NCI-H446 (cell line): Measurements from ENCODE around the gene ZC3H12D.
"Not testable (repeated sequence)": the region's sequence is repeated elsewhere in the genome, so short reads cannot be mapped to it uniquely, and the experiment has no call there.

Experiments used
- DNase-seq, 2 experiments: peaks; one replicate each; lab custom pipeline; 2025; lab: John Stamatoyannopoulos, UW

The ZC3H12D gene

DNA sequence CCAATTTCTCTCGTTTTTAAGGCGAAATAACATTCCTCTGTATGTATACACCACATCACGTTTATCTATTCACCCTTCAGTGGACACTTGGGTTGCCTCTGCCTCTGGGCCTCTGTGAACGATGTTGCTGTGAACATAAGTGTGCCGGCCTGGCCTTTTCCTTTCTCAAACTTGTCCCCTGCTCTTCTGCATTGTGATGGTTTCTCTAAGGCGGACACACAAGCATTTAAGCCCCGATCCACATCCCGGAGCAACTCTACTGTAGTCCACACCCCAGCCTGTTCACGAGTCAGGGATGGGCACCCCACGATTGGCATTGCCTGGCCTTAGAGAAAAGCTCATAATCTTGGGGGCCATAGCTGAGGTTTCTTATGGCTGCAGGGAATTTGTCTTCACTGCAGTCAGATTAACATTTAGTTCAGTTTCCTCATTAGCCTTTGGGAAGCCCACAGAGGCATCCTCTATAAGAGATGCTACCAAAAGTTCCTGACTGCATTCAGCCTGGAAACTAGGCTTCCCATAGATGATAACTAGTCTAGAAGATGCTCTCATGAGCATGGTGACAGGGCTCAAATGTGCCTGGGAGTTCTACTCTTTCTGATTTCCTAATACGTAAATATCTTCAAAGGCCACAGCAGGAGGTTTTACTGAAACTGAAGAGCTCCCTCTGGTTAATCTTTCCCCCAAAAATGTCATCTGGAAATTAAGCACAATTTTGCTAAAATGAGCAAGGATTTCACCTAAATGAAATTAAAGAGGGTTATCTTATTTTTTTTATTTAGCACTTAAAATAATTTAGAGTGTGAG, 762 bp downstream of the ZC3H12D start:
- DNase-seq = no peak

DNA sequence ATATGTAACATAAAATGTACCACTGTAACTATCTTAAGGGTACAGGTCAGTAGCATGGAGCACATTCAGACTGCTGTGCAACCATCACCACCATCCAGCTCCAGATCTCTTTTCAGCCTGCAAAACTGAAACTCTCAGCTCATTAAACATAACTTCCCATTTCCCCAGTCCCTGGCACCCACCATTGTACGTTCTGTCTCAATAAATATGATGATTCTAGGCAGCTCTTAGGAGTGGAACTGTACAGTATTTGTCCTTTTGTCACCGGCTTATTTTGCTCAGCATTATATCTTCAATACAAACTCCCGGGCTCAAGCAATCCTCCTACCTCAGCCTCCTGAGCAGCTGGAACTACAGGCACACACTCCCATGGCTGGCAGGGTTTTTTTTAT, 1.5 kb downstream of the ZC3H12D start:
- DNase-seq = no peak

DNA sequence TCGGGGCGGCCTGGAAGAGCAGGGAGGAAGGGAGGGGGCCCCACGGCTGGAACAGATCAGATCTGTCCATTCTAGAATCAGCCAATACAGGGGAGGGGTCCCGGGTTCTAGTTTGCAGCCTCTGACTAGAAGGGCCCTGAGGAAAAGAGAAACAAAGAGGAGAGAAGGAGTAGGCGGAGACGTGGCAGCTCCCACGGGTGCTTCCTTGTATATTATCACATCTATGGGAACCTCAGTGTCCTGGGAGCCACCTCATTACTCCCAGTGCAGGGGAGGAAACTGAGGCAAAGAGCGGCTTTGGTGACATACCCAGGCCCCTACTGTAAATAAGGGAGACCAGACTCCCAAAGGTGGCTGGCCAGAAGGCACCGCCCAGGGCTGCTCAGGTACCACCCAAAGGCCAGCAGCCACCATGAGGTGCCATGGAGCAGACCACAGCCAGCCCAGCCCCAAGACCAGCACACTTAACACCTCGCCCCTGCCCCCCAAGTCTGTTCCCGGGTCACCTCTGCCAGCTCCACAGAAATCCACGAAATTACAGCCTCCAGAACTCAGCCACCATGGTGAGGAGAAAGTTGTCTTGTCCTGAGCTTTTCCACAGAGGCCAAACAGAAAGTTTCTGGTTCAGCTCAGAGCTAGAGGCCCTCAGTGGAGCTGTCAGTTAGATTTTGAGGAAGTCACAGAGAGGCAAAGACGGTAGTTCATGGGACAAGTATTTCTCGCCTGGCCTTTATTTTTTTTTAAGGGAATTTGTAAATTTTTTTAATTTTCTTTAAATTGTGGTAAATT, 2.1 kb downstream of the ZC3H12D start:
- DNase-seq = no peak

DNA sequence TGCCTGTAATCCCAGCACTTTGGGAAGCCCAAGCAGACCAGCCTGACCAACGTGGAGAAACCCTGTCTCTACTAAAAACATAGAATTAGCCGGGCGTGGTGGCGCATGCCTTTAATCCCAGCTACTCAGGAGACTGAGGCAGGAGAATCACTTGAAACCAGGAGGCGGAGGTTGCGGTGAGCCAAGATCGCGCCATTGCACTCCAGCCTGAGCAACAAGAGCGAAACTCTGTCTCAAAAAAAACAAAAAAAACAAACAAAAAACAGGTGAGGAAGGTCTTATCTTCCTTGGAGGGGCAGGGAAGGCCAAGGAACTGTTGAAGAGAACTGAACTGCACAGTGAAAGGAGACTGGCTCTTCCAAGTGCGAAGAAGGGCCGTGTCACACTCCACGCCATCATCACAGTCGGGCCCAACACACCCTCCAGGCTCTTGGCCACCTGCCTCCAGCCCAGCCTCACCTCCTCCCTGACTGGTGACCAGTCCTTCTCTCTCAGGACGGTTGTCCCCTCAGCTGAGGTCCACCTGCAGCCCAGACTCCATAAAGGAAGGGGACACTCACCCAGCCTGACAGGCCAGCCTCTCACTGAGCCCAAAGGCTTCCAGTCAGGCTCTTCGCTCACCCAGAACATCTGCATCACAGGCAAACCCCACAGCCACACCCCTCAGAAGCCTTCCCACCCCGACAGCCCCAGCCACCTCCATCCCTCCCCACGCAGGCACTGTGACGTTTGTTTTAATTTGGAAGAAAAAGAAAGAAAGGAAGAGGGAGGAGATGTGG, 4.1 kb downstream of the ZC3H12D start:
- DNase-seq = no peak

DNA sequence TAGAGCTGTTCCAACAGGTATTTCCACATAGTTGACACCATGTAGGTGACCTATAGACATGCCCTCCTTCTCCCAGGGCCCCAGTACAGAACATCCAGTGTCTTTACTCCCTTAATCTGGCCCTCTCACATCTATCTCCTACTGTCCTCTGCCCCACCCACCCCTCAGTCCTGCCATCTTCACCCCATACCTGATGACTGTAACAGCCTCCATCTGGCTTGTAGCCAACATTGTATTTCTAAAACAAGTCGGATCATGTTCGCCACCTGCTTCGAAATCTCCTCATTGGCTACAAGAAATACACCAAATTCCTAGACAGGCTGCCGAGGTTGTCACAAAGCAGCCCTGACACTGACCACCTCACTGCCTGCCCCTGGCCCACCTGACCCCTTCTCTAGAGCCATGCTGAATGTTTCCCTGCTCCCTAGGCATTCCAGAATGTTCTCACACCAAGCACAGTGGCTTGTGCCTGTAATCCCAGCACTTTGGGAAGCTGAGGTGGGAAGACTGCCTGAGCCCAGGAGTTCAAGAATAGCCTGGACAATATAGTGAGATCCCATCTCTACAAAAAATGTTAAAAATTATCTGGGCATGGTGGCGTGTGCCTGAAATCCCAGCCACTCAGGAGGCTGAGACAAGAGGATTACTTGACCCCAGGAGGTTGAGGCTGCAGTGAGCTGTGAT, 6.0 kb downstream of the ZC3H12D start:
- DNase-seq = no peak

DNA sequence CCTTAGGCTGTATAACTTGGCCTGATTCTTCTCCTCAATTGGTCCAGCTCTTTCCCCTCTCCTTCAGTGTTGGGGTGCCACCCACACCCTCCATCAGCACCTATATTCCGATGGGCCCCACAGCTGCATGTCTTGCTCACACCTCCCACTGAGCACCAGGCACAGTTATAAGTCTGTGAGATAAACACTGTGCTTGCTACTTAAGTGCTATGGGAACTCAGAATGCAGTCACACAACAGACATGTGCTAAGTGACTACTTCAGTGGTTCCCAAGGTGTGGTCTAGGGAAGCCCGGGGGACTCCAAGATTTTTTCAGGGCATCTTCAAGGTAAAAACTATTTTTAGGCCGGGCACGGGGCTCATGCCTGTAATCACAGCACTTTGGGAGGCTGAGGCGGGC, 7.3 kb downstream of the ZC3H12D start:
- DNase-seq = no peak

DNA sequence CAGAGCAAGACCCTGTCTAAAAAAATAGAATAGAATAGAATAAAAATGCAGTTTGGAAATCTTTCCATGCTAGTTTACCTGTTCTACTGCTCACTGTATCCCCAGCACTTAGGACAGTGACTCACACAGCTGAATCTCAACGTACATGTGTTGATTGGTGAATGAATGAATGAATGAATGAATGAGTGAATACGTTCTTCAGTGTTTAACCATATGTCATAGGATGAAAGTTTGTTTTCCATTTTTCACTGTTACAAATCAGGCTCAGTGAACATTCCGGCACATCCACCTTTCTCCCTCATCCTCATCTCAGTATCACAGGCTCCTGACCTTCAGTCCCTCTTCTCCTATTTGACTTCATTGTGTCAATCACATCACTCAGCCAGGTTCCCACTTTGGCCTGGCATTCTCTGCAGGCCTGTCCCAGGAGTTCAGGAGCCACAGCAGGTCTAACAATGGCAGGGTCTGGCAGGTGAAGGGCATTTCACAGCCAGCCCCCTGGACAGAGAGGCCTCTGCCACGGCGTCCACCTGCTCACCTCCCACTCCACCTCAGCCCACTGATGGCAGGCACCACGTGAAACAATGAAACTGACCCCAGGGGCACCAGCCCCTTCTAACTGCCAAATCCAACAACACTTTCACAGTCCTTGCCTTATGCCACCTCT, 7.9 kb downstream of the ZC3H12D start:
- DNase-seq = no peak

DNA sequence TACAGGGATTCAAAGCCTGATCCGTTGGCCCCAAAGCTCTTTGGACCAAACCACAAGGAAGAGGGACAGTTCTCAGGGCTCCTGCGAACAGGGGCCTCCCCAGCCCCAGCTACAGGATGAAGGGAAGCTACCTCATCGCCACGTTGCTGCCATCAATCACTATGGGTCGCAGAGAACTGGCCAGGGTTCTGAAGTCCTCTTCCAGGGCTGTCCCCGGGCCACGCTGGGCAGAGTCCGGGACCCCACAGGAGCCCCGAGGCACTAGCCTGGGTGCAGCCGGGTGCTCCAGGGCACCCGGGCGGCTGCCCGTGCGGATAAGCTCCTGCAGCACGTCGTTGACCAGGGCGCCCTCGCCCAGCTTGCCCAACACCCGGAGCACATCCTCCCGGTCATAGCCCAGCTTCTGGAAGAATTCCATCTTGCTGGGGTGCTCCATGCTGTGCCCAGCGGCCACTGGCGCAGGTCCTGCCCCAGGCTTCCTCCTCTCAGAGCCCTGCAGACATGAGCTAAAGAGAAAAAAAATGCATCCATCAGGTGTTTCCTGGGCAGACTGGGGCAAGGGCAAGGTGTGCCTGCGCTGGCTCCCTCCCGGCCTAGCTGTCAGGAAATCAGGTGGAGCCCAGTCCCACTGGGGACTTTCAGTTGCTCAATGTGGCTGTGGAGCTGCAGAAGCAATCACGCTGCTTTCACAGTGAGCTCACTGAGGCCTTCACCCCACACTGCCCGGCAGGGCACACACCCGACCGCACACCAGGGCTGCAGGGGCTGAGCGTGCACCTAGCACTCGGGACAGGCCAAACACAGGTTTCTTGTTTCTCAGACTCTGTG, 10.5 kb downstream of the ZC3H12D start:
- no peak for DNase-seq

DNA sequence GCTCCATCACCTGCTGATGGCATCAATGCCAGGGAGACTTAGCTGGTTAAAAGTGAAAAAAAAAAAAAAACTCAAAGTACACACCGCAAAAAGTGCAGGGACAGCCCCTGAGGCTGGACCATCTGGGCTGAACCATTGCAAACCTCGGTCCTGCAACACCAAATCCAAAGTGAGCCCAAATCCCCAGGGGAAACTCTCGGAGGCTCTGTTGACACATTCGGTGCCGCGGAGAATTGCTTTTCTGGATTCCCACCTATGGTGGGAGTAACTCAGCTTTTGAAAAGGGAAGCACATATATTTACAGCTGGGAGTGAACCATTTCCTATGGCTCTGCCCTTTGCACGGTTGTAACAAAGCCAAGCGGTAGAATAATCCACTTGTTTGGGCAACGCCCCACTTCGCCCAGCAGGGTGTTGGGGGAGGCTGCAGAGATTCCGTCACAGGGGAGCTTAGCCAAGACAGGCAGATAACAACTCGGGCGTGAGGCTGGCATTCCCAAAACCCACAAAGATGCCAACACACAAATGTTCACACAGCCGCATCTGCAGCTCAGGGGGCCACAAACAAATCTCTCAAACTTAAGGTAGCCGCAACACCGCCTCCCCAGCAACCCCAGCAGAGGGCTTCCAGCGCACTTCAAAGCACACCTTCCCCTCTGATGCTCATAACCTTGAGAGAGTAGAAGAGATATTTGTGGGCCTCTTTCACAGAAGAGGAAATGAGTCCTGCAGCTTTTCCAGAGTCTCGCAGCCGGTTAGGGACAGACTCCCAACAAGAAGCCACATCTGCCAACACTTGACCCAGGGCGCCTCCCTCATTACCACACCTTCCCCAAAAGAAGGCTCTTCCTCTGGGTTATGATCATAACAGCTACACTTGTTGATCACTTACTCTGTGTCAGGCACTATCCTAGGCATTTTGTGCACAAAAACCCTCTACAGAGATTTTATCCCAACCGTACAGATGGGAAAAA, 11.4 kb downstream of the ZC3H12D start:
- no peak for DNase-seq

DNA sequence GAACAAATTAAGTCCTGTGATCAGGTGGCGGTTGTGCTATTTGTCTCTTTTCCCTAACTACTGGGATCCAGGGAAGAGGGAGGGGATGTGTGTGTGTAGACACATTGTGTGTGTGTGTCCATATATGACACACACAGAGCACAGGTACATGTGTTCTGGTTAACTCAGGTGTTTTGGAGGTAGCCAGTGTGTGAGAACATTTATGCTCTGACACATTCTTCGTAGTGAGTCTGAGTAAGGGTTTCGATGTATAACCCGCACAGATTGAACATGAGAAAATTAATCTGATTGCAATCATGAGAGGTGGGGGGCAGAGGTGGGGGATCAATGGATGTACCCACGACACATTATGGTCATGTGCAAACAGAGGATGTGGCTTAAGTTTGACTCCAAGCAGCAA, 12.6 kb downstream of the ZC3H12D start:
- no peak for DNase-seq

DNA sequence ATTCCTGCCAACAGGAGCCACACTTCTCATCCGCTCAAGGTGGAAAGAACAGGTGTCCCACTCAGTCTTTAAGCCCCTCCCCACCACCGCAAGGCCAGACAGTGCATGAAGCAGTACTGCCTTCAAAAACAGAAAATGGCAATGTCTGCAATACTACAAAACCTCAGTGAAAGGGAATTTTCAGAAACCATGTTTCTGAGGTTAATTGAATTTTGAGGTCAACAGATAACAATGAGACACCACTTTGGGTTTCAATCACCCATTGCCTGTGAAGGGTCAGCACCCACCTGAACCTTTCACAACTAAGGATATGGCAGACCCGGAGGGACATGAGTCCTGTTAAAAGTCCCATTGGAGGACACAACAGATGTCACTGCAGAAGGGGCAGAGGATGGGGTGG, 13.0 kb downstream of the ZC3H12D start:
- no peak for DNase-seq

DNA sequence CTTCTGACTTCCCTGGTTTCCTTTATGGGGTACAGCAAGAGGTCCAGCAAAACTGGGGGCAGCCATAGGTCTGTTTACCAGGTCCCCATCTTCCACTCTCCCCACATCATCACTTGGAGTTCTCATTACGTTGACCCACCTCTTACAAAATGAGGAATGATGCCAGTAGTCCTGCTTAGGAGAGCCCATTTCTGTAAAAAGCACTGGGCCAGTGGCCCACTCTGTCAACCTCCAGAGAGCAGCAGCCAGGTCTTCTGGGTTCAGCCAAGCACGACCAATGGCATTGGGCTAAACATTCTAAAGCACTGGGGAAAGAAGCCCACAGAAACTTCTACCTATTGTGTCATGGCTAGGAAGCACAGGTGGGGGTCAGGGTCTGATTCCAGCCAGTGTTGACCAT, 13.9 kb downstream of the ZC3H12D start:
- DNase-seq = no peak

DNA sequence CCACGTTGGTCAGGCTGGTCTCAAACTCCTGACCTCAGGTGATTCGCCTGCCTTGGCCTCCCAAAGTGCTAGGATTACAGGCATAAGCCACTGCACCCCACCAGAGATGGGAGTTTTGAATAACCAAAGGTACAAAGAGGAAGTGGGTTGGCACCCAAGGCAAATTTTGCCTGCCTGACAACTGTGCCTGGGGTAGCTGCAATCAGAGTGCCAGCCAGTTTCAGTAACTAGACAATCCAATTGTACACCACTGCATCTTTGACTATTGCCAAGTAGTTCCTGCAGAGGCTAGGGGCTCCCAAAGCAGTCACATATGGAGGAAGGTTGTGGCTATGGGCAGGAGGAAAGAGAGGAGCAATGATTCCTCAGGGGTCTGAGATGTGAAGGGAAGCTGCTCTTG, 16.6 kb downstream of the ZC3H12D start:
- no peak for DNase-seq

DNA sequence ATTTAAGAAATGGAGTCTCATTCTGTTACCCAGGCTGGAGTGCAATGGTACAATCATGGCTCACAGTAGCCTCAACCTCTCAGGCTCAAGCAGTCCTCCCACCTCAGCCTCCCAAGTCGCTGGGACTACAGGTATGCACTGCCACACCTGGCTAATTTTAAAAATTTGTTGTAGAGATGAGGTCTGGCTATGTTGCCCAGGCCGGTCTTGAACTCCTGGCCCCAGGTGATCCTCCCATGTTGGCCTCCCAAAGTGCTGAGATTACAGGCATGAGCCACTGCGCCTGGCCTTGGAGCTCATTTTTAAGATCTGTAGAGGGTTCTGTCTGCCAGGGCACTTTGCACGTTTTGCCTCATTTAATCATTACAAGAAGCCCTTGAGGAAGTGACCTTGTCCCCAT, 17.5 kb downstream of the ZC3H12D start:
- no peak for DNase-seq

DNA sequence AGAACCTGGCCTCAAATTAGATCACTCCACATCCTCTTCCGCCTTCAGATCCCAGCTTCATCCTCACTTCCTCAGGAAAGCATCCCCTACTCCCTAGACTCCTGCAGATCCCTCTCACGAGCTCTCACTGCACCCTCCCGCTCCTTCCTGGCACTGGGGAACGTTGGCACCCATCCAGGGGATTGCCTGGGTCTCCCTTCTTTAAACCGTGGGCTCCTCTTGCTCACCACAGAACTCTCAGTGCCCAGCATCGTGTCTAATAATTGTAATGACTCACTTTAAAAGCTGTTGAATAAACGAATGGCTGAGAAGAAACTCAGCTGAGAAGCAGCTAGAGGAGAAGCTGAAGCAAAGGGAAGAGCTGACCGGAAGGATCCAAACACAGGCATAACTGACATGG, 20.4 kb downstream of the ZC3H12D start:
- DNase-seq = no peak

DNA sequence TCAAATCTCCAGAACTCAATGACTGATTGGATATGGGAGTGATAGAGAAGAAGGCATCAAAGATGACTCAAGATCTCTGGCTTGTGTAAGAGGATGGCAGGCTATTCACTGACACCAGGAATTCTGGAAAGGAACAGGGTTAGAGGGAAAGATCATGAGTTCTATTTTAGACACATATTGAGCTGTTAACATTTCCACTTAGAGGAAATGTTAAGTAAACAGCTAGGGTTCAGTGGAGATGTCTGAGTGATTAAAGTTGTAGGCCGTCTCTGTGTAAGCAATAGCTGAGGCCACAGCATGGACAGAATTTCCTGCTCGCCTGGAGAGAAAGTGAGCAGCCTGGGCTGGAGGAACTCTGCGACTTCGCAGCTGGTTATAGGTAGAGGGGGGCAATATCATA, 21.0 kb downstream of the ZC3H12D start:
- DNase-seq = no peak

DNA sequence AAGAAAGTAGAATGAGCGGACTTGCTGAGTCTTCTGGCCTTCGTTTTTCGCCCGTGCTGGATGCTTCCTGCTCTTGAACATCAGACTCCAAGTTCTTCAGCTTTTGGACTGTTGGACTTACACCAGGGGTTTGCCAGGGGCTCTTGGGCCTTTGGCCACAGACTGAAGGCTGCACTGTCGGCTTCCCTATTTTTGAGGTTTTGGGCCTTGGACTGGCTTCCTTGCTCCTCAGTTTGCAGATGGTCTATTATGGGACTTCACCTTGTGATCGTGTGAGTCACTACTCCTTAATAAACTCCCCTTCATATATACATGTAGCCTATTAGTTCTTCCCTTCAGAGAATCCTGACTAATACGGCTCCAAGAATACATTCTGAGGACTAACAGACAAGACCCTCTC, 22.1 kb downstream of the ZC3H12D start:
- not testable (repeated sequence) for DNase-seq

DNA sequence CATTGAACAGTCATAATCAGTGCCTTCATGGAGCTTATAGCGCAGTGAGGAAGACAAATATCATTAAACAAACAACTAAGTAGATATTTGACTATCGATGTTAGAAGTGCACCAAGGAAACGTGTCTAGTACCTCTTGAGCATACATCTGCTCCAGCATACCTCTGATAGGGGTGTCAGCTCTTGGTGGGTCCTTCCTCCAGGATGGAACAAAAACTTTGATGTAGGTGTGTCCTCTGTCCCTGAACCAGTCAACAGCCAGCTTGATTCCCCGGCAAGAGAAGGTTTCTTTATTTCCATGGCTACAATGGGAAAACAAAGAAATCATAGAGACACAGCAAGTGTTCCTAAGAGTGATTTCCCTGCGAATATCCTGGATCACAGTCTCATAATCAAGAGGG, 23.1 kb downstream of the ZC3H12D start:
- DNase-seq = no peak

DNA sequence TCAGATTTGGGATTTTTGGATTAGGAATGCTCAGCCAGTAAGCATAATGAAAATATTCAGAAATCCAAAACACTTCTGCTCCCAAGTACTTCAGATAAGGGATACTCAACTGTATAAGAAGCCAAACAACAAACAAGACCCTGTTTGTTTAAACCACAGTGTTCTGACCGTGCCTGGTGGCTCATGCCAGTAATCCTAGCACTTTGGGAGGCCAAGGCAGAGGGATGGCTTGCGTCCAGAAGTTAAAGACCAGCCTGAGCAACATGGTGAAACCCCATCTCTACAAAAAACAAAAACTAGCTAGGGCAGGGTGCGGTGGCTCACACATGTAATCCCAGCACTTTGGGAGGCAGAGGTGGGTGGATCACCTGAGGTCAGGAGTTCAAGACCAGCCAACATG, 24.6 kb downstream of the ZC3H12D start:
- not testable (repeated sequence) for DNase-seq

DNA sequence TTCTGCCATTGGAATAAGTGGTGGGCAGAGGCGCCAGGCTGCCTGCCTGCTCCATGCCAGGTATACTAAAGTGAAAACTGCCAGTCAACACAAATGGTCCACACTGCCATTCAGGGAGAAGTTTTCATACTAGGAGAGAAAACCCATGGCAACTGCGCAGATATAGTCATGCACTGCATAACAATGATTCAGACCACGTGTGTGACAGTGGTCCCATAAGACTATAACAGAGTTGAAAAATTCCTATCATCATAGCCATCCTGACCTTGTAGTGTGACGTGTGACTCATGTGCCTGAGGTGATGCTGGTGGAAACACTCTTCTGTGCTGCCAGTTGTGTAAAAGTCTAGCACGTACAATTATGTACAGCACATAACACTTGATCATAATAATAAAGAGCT, 25.1 kb downstream of the ZC3H12D start:
- DNase-seq = no peak
